NCI-H2081 treated with DMSO at 0.1 percent for 48 hours (cell line): ENCODE measurements around the gene BORCS5.
"Not testable (repeated sequence)": the region's sequence is repeated elsewhere in the genome, so short reads cannot be mapped to it uniquely, and the experiment has no call there.

Experiments
- DNase-seq: peaks from one replicate; lab custom pipeline; 2025; lab: John Stamatoyannopoulos, UW

The BORCS5 gene

GRCh38 chr12:12356896-12357718 lies at the start of gene BORCS5:
Gene BORCS5, plus strand, starts transcription at chr12:12357078. Its CDS starts 374 bp downstream, at chr12:12357452.
- DNase-seq = peak; percentile 79

GRCh38 chr12:12310695-12311094 lies 46.2 kb upstream of the BORCS5 start:
- not testable (repeated sequence) for DNase-seq

GRCh38 chr12:12315838-12316237 lies 41.0 kb upstream of the BORCS5 start:
- no peak for DNase-seq

GRCh38 chr12:12319451-12320183 lies 37.3 kb upstream of the BORCS5 start:
- no peak for DNase-seq

- DNase-seq = no peak
These were observed 33.8 kb upstream of the BORCS5 start for GRCh38 chr12:12323118-12323517.

- no peak for DNase-seq
These were observed 33.3 kb upstream of the BORCS5 start for GRCh38 chr12:12323591-12323990.

GRCh38 chr12:12326262-12326661 lies 30.6 kb upstream of the BORCS5 start:
- no peak for DNase-seq

- peak; percentile 40 for DNase-seq
These were observed 29.1 kb upstream of the BORCS5 start for GRCh38 chr12:12327802-12328201.

GRCh38 chr12:12331244-12331771 lies 25.6 kb upstream of the BORCS5 start:
- DNase-seq = no peak

GRCh38 chr12:12331896-12332295 lies 25.0 kb upstream of the BORCS5 start:
- no peak for DNase-seq

- peak; percentile 70 for DNase-seq
These were observed 23.2 kb upstream of the BORCS5 start for GRCh38 chr12:12333407-12334366.

GRCh38 chr12:12334367-12335040 lies 22.4 kb upstream of the BORCS5 start:
- no peak for DNase-seq

- DNase-seq = no peak
These were observed 20.8 kb upstream of the BORCS5 start for GRCh38 chr12:12336049-12336411.

GRCh38 chr12:12336511-12336910 lies 20.4 kb upstream of the BORCS5 start:
- no peak for DNase-seq

- no peak for DNase-seq
These were observed 18.2 kb upstream of the BORCS5 start for GRCh38 chr12:12338527-12339168.

GRCh38 chr12:12349711-12350665 lies 6.9 kb upstream of the BORCS5 start, which contains the start of gene MANSC1:
Gene MANSC1, minus strand, starts transcription at chr12:12350242. Its CDS starts 6,928 bp downstream, at chr12:12343314.
- DNase-seq = no peak

GRCh38 chr12:12350868-12351463 lies 5.9 kb upstream of the BORCS5 start:
- no peak for DNase-seq

- not testable (repeated sequence) for DNase-seq
These were observed 5.3 kb upstream of the BORCS5 start for GRCh38 chr12:12351468-12352185.
